Measurements from ENCODE around the gene CDH2.

CDH2 gene

GRCh38 chr18:28176948-28177827, at the start of gene CDH2:
CDH2 (minus strand) TSS chr18:28177130; CDS start chr18:28177022, 108 bp downstream.
- DNase-seq (ENCODE audit: extremely low read depth in 1 of 2, low read depth in 1 of 2), result no peak

GRCh38 chr18:28212060-28212459, 35.1 kb upstream of the CDH2 start:
- no peak for DNase-seq (ENCODE audit: extremely low read depth in 1 of 2, low read depth in 1 of 2)

DNA sequence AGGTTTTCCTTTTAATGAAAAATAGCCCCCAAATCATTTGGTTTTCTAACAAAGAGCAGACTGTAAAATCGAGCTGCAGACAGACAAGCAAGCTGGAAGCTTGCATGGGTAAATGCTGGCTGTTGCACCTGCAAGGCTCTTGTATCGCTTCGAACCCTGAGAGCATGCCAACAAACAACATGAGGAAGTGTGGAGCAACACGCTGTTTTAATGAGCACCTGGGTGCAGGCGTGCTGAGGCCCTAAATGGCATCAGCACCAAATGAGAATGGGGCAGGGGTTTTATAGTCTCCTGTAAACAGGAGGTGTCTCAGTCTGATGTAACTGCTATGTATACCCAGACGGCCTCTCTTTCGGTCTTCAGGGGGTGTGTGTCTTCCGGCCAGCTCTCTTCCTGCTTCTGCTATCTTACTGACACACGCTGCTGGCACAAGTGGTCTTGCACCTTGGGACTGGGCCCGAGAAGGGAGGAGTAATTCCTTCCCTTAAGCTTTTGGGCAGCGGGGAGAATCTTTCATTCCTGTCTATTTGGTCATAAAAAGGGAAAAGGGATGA, 31.9 kb upstream of the CDH2 start:
- no peak for DNase-seq (ENCODE audit: extremely low read depth in 1 of 2, low read depth in 1 of 2)

GRCh38 chr18:28208268-28208667, 31.3 kb upstream of the CDH2 start:
- no peak for DNase-seq (ENCODE audit: extremely low read depth in 1 of 2, low read depth in 1 of 2)

- DNase-seq (ENCODE audit: extremely low read depth in 1 of 2, low read depth in 1 of 2), result no peak
These were observed 27.2 kb upstream of the CDH2 start for GRCh38 chr18:28204154-28204553.

DNA sequence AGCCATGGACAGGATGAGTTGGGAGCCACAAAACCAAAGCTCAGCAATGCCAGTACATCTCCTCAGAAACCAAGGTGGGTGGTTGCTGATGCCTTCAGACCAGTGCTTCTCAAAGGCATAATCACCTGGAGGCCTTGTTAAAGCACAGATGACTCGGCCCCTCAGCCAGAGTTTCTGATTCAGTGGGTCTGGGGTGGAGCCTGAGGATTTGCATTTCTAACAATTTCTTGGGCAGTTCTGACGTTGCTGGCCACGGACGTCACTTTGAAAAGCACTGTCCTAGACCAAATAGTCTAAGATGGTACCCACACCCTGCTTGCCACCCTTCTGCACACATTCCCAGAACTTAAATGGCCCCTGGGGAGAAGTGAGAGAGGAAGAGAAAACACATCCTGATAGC, 24.1 kb upstream of the CDH2 start:
- no peak for DNase-seq (ENCODE audit: extremely low read depth in 1 of 2, low read depth in 1 of 2)

DNA sequence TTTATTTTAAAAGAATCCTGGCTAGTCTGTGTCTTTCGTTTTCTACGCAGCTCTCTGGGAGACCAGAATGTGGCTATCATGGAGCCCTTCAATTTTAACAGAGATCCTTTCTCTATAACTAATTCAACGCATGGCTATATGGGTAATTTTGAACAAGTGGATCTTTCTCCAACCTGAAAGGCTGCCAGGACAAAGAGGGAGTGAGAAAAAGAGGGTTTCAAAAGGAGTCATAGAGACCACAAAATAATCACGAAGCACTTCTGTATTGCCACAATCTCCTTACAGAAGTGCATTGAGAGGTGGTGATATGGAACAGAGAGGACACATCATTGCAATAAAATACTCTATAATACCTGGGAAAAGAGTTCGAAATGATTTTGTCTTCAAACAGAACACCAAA, 21.7 kb upstream of the CDH2 start:
- DNase-seq (ENCODE audit: extremely low read depth in 1 of 2, low read depth in 1 of 2), result no peak

DNA sequence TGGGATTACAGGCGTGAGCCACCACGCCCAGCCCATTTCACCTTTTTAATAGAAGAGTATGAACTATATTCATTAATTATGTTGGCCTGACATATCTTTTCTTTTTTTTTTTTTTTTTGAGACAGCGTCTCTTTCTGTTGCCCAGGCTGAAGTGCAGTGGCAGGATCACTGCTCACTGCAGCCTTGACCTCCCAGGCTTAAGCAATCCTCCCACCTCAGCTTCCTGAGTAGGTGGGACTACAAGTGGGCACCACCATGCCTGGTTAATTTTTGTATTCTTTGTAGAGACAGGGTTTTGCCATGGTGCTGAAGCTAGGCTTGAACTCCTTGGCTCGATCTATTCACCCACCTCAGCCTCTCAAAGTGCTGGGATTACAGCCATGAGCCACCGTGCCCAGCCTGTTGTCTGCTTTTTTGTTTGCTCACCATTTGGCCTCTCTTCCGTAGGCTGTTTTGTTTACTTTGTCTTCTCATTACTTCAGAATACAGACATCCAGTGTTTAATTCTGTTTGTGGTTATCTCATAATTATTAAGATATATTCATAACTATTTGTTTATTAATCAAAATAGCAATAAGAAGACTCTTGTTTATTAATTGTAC, 16.3 kb upstream of the CDH2 start:
- DNase-seq (ENCODE audit: extremely low read depth in 1 of 2, low read depth in 1 of 2), result no peak

DNA sequence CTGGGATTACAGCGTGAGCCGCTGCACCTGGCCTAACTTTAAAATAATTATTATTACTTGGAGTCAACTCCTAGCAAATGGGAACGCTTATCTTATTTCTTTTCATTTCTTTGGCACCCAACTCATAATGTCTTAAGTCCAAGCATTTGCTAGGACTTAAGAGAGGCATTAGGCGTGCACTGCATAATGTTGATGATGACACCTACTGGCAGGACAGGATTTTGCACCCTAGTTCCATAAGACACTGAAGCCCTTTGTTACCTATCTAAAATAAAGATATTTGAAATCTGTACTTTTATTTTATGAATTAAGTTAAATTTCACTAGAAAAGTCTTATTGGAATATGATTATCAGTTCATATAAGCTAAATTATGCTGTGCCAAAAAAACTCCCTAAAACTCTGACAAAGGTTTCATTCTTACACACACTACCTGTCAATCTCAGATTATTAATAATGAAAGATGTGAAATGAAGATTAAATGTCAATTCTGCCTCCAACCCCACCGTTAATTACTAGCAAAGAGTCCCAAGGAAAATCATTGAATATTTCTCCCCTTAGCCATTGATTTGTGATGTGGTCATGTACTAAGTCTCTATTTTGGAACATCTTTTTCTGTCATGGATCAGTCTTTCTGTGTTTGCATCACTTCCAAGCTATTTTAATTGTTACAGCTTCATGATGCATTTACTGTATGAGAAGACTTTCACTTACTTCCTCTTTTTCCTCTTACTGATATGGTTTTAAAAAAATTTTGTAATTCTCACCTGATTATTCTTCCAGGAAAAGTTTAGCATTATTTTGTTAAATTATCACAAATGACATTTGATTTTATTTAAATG, 12.7 kb upstream of the CDH2 start:
- DNase-seq (ENCODE audit: extremely low read depth in 1 of 2, low read depth in 1 of 2), result no peak

- no peak for DNase-seq (ENCODE audit: extremely low read depth in 1 of 2, low read depth in 1 of 2)
These were observed 8.2 kb upstream of the CDH2 start for GRCh38 chr18:28185121-28185520.

- no peak for DNase-seq (ENCODE audit: extremely low read depth in 1 of 2, low read depth in 1 of 2)
These were observed 6.6 kb upstream of the CDH2 start for GRCh38 chr18:28183418-28184078.

DNA sequence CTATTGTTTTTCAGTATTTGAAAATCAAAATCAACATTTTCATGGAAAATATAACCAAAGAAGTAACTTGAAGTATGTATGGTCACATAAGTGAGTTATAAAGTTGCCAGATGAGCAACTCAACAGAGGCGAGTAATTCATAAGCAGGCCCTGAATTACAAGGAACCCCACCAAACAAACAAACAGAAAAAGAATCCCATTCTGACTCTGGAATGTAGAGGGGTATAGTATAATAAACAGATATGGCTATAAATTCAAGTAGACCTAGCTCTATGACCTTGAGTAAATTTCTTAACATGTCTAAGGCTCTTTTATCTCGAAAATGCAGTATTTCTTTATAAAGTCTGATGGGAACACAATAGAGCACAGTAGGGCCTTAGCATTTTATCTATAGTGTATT, 4.7 kb upstream of the CDH2 start:
- no peak for DNase-seq (ENCODE audit: extremely low read depth in 1 of 2, low read depth in 1 of 2)

DNA sequence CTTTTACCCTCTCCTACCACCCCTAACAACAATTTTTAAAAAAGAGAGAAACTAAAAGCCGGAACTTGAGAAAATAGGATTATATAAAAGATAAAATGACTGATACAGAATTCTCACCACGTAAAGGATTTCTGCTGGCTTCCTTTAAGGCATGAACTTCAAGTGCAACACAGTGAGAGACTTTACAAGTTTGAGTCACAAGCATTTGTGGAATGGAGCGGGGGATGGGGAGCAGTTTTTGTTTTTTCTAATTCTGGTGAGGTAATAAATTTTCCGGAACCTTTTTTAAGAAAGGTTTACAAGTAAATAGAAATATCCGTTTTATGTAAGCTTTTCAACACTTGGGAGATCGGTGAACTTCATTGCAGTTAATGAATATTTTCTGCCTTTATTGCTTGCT, 1.8 kb upstream of the CDH2 start:
- no peak for DNase-seq (ENCODE audit: extremely low read depth in 1 of 2, low read depth in 1 of 2)

DNA sequence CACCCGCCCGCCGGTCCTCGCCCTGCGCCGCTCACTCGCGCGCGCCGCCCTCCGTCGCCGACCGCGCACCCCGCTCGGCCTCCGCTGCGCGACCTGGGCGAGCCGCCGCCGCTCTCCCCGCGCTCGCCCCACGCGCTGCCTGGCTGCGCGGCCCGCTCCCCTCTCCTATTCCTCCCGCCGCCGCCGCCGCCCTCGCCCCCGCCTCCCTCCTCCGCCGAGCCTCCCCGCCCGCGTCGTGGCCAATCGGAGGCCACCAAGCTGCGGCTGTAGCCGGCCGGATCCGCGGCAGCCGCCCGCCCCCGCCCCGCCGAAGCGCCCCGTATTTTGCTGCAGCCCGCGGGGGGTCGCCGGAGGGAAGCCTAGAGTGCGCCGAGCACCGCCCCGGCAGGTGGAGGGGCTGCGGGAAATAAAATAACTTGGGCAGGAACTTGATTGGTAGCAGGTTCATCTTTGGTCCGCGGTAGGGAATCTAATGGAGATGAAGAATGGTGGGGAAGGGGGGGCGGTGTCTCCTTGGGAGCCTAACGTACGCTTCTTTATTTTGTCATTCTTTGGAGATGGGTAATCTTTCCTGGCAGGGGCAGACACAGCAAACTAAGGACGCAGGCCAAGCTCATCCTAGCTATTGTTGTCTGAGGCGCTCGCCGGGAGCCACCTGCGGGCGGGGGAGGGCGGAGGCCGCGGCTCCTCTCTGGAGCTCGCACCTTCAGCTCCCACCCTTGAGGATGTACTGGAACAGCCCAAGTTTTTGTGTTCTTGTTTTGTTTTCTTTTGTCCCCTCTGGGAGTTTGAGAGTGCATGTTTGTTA, 1.1 kb upstream of the CDH2 start:
- DNase-seq (ENCODE audit: extremely low read depth in 1 of 2, low read depth in 1 of 2), result no peak

- DNase-seq (ENCODE audit: extremely low read depth in 1 of 2, low read depth in 1 of 2), result no peak
These were observed 307 bp downstream of the CDH2 start for GRCh38 chr18:28176698-28176947.

DNA sequence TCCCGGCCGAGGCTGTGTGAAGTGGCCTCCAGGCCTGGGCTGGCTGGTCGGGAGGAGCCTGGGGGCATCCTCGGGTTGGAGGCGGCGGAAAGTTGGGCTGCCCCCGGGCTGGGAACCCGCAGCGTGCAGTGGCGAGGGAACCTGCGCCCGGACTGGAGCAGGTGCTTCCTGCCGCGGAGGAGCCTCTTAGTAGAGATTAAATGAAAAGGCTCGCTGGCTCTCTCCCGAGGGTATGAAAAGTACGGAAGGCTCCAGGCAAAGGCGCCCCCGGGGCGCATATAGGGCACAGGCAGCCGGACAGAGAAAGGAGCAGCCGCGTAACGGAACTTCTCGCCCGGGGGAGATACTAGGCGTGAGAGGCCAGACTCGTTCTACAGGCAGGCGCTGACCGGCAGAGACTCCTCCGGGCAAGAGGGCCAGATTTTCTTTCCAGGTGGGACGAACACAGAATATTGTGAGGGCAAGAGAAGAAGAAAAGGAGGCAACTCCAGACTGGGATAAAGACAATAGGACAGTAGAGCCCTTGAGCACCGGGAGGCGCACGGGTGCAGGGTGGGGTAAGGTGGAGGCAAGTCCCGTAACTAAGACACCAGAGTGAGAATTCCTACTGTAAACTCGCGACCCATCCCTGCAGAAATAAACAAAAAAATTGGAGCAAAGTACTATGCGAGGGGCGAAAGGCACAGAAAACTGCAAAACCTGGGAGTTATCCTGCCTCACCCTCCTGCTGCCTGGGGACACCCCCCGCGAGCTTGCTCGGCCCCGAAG, 816 bp downstream of the CDH2 start:
- no peak for DNase-seq (ENCODE audit: extremely low read depth in 1 of 2, low read depth in 1 of 2)

DNA sequence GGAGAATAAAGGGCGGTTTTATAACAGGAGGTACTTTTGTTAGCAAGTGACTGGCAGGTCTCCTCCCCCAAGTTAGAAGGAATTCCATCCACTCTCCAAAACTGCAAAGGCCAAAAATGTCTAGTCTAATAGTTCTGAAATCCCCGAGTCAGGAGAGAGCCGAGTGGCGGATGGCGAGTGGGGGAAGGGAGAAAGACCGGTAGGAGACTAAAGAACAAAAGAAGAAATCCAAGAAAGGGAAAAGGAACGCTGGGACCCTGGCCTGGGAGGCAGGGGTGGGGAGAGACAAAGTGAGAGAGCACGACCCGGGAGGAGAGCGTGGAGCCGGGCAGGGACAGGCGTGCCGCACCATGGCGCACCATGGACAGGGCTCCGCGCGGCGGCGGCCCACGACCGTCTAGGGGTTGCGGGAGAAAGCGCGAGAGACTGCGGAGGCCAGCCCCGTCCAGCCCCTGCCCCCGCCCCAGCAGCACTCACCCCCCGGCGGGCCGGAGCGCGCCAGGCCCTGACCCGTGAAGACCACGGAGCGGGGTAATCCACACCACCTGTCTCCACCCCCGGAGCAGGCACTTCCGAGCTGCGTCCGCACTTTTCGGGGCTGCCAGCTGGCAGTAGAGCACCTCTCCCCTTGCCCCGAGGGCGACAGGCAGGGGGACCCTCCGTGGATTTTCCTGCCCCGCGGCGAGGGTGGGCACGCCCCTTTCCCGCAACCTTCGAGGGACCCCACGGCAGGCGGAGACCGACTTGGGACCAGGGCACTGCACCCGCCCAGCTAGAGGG, 1.6 kb downstream of the CDH2 start:
- DNase-seq (ENCODE audit: extremely low read depth in 1 of 2, low read depth in 1 of 2), result no peak

DNA sequence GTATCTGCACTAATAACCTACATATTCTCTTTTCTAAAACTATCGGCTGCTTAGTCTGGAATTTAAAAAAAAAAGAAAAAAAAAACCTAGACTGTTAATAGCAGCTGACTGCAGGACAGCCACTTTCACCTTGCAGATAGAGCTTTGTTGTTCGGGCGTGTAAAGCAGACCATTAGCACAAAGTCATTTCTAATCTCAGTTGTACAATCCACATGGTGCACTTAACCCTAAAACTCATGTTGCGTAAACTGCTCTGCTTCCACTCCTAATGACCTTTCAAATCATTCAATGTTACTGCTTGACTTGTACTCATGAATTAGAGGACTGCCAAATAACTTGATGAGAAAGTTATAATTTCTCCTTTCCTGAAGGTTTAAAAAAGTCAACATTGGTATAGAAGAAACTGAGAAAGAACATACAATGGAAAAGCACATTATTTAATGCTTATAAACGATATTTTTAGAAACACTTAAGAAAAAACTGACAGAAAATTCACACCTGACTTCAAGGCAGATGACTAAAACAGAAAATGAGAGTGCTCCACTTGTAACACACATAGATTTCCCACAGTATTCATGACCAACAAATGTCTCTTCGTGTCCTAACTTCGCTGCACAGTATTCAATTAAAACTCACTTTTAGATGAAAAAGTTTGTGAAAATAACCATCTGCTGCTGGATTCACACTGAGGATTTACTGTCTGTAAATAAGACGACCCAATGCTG, 2.6 kb downstream of the CDH2 start:
- DNase-seq (ENCODE audit: extremely low read depth in 1 of 2, low read depth in 1 of 2), result no peak
